AG04450 (cell line): Measurements from ENCODE around the gene LLGL2. TPM values are rescaled to one million over a fixed set of nuclear protein-coding genes. Genes with fewer than 3 reads are reported as not detected.

ENCODE experiments used
- CTCF ChIA-PET: fragments of 300-600, 350-600 bp; formaldehyde crosslinking; extraction: SDS; loops from one replicate; lab custom pipeline; 2022; ENCODE audit warnings: antibody characterized with exemption, inconsistent platforms; lab: Charles Lee
- POLR2A ChIA-PET: fragments of 350-600 bp; formaldehyde crosslinking; extraction: SDS; loops from one replicate; lab custom pipeline; 2021; ENCODE audit warnings: antibody characterized with exemption, inconsistent platforms; lab: Yijun Ruan, JAX
- DNase-seq: peaks from one replicate; pipeline ENCODE4 v3.0.0-alpha.2; 2011; ENCODE audit warnings: low read depth, low spot score
- H3K27ac ChIP-seq: one replicate; pipeline ENCODE4 v1.5.1; 2012; ENCODE audit warnings: low read depth, low read length, control low read depth
- H3K27me3 ChIP-seq: one replicate; pipeline ENCODE4 v1.6.0; 2012; ENCODE audit warnings: low read length; ENCODE audit not compliant: control insufficient read depth, insufficient read depth
- H3K4me3 ChIP-seq: 2 replicates; pipeline ENCODE4 v1.5.1; 2011; ENCODE audit warnings: mild to moderate bottlenecking, low read depth, low read length, control low read depth
- H3K9me3 ChIP-seq: 2 replicates; pipeline ENCODE4 v1.5.1; 2012; ENCODE audit warnings: low read length; ENCODE audit not compliant: control insufficient read depth, insufficient read depth
- polyA plus RNA-seq: library from polyadenylated mRNA; depleted of rRNA; stranded (reverse); fragments of >200 nt; gene quantifications from 2 replicates; pipeline ENCODE4 v1.2.3, GENCODE V29; 2011
- TF ChIP-seq, protein P1 (sequence below): IDR thresholded peaks from 2 replicates; pipeline ENCODE4 v1.5.1; 2011; ENCODE audit warnings: low read depth, low read length, control low read depth, inconsistent platforms

The LLGL2 gene
- polyA plus RNA-seq, 1 experiment = 0.24 TPM

DNA sequence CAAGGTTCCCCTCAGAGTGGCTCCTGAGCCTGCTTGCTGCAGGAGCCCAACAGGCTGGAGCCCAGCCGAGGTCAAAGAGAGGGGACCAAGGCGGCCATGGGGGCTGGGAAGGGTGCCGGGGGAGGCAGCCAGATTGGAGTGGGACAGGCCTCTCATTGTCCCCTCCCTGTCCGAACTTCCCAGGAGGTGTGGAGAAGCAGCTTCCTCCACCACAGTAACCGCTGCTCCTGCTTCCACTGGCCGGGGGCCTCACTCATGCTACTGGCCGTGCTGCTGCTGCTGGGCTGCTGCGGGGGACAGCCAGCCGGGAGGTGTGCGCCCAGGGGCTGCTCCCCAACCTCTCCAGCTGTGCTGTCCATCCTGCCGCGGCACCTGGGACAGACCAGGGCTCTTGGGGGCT, 39.8 kb upstream of the LLGL2 start:
- TF ChIP-seq, protein P1, sequence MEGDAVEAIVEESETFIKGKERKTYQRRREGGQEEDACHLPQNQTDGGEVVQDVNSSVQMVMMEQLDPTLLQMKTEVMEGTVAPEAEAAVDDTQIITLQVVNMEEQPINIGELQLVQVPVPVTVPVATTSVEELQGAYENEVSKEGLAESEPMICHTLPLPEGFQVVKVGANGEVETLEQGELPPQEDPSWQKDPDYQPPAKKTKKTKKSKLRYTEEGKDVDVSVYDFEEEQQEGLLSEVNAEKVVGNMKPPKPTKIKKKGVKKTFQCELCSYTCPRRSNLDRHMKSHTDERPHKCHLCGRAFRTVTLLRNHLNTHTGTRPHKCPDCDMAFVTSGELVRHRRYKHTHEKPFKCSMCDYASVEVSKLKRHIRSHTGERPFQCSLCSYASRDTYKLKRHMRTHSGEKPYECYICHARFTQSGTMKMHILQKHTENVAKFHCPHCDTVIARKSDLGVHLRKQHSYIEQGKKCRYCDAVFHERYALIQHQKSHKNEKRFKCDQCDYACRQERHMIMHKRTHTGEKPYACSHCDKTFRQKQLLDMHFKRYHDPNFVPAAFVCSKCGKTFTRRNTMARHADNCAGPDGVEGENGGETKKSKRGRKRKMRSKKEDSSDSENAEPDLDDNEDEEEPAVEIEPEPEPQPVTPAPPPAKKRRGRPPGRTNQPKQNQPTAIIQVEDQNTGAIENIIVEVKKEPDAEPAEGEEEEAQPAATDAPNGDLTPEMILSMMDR = no peak
- DNase-seq = no peak
- CTCF ChIA-PET = no interaction called here
- no peaks in the 10 kb centered on the region for H3K9me3 ChIP-seq
- no peaks in the 10 kb centered on the region for H3K27me3 ChIP-seq
- POLR2A ChIA-PET = no interaction called here
- H3K4me3 ChIP-seq = no peak overlapping the region
- H3K27ac ChIP-seq = no peak overlapping the region

DNA sequence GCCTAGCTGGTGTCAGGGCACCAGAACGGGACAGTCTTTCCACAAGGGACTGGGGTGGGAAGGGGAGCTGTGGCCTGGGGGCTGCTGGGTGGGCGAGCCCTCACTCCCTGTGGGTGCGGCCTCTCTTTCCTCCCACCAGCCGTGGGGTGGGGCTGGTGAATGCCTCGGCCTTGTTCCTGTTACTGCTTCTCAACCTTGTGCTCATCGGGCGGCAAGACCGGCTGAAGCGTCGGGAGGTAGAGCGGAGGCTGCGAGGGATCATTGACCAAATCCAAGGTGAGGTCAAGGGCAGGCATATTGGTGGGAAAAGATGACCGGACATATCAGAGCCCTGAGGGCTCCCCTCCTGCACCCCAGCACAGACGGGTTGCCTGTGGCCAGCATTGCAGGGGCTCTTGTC, 39.3 kb upstream of the LLGL2 start:
- TF ChIP-seq, protein P1 = no peak
- ChIA-PET POLR2A (interaction anchor here (0.5 kb wide), 1 partner anchor 25 kb away, joined by 4 read pairs; no protein-coding TSS in a partner anchor), CTCF (no interaction called here)
- no peaks in the 10 kb centered on the region for H3K27me3 ChIP-seq
- no peak overlapping the region for H3K4me3 ChIP-seq
- no peak for DNase-seq
- no peak overlapping the region for H3K27ac ChIP-seq
- no peaks in the 10 kb centered on the region for H3K9me3 ChIP-seq

DNA sequence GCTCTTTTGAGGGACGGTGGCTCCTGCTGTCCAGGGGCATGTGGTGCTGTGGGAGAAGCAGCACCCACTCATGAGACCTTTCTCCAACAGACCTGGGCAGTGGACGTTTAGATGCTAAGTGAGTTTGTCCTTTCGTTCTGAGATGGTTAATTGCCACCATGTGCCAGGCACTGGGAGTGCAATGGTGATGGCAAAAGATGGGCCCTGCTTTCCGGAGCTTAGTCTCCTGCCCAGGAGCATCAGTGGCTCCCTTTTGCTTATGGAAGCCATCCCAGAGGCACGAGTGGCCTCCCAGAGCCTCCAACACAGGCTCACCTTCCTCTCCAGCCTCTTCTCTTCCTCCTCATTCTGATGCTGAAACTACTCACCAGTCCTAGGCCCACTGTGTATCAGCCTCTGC, 38.5 kb upstream of the LLGL2 start:
- no peak overlapping the region for H3K27ac ChIP-seq
- ChIA-PET CTCF (no interaction called here), POLR2A (no interaction called here)
- DNase-seq = no peak
- H3K9me3 ChIP-seq = no peaks in the 10 kb centered on the region
- TF ChIP-seq, protein P1 = no peak
- no peak overlapping the region for H3K4me3 ChIP-seq
- H3K27me3 ChIP-seq = no peaks in the 10 kb centered on the region

DNA sequence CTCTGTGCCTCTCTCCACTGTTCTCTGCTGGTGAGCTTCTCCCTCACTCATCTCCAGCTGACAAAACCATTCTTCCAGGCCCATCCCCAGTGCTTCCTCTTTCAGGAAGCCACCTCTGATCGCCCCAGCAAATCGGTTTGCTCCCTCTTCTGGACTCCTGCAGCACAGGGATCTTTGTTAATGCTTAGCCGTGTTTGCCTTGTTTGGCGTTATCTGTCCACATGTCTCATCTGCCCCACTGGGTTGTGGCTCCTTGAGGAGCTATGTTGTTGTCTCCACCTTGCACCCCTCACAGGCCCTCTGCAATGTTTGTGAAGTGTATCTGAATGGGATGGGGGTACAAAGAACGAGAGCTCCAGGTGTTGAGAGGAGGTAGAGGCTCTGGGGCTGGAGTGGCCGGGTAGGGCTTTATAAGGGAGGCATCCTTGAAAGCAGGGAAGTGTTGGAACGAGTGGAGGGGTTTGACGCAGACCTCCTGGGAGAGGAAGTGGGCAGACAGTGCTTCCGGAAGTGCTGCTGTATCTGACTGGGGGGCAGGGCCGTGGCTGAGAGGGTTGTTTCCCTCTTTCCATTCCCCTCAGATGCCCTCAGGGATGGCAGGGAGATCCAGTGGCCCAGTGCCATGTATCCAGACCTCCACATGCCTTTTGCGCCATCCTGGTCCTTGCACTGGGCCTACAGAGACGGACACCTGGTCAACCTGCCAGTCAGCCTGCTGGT, 38.0 kb upstream of the LLGL2 start:
- ChIA-PET POLR2A (no interaction called here), CTCF (interaction anchor here (0.7 kb wide), 1 partner anchor 29 kb away, joined by 3 read pairs; the partner anchor contains the start of gene TSEN54)
- no peak for DNase-seq
- Histone ChIP-seq H3K27ac (no peak overlapping the region), H3K9me3 (no peaks in the 10 kb centered on the region), H3K27me3 (no peaks in the 10 kb centered on the region), H3K4me3 (no peak overlapping the region)
- TF ChIP-seq, protein P1 = 0 out of 2 replicates have a peak, but pooled peaks have one; percentile 8

DNA sequence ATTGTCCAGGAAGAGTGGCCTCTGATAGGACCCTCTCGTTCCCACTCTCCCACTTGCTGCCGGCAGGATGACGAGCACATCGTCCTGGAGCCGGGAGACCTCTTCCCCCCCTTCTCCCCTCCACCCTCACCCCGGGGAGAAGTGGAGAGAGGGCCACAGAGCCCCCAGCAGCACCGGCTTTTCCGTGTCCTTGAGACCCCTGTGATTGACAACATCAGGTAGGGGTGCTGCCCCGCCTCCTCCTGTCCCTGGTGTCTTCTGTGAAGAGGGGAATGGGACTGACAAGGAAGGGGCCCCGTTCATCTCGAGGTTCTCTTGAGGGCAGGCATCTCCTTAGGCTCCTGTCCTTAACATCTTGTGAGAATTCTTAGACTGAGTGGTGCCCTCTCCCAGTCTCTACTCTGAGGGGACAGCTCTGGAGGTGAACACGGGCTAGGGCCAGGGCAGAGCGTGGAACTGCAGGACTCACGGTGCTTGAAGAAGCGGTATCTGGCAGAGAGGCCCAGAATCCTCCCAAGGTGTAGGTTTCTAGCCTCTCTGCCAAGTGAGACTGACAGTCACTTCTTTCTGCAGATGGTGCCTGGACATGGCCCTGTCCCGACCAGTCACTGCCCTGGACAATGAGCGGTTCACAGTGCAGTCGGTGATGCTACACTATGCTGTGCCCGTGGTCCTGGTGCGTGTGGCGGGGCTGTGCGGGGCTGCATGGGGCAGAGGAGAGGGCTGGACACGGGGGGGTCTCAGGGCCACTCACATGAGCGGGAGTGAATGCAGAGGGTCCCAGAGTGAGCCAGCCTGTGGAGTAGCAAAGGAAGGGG, 36.6 kb upstream of the LLGL2 start:
- DNase-seq = no peak
- Histone ChIP-seq H3K4me3 (no peak overlapping the region), H3K27ac (no peak overlapping the region), H3K27me3 (no peaks in the 10 kb centered on the region), H3K9me3 (no peaks in the 10 kb centered on the region)
- TF ChIP-seq, protein P1 = no peak
- ChIA-PET CTCF (no interaction called here), POLR2A (no interaction called here)
